Neuron (in vitro differentiated cells): ENCODE data around the gene ALG14.
"Not testable (repeated sequence)": the region's sequence is repeated elsewhere in the genome, so short reads cannot be mapped to it uniquely, and the experiment has no call there.

Source experiments
- H2AFZ ChIP-seq: one replicate; pipeline ENCODE4 v1.6.1; 2013; ENCODE audit warnings: low read depth, mild to moderate bottlenecking, inconsistent platforms, low read length, moderate library complexity
- H3K27me3 ChIP-seq: one replicate; pipeline ENCODE4 v1.6.1; 2013; ENCODE audit warnings: low read length; ENCODE audit not compliant: insufficient read depth
- H3K36me3 ChIP-seq: one replicate; pipeline ENCODE4 v1.6.1; 2013; ENCODE audit warnings: low read length; ENCODE audit not compliant: insufficient read depth
- H3K4me1 ChIP-seq: one replicate; pipeline ENCODE4 v1.6.1; 2013; ENCODE audit warnings: low read length; ENCODE audit not compliant: insufficient read depth
- H3K4me3 ChIP-seq: 2 replicates; pipeline ENCODE4 v1.5.1; 2013; ENCODE audit warnings: mild to moderate bottlenecking, low read length, moderate library complexity
- H3K9me3 ChIP-seq: one replicate; pipeline ENCODE4 v1.6.1; 2013; ENCODE audit warnings: low read length

The ALG14 gene

GRCh38 chr1:95097426-95097825, 24.7 kb upstream of the ALG14 start:
- Histone ChIP-seq H2AFZ (no peak overlapping the region), H3K4me1 (no peaks in the 10 kb centered on the region), H3K36me3 (no peaks in the 10 kb centered on the region), H3K9me3 (no peaks in the 10 kb centered on the region), H3K27me3 (no peaks in the 10 kb centered on the region), H3K4me3 (no peak overlapping the region)

- no peak overlapping the region for H2AFZ ChIP-seq
- H3K4me1 ChIP-seq, result no peaks in the 10 kb centered on the region
- H3K36me3 ChIP-seq, result no peaks in the 10 kb centered on the region
- H3K27me3 ChIP-seq, result no peaks in the 10 kb centered on the region
- H3K9me3 ChIP-seq, result no peaks in the 10 kb centered on the region
- no peak overlapping the region for H3K4me3 ChIP-seq
These were observed 23.6 kb upstream of the ALG14 start for GRCh38 chr1:95096218-95096841.

DNA sequence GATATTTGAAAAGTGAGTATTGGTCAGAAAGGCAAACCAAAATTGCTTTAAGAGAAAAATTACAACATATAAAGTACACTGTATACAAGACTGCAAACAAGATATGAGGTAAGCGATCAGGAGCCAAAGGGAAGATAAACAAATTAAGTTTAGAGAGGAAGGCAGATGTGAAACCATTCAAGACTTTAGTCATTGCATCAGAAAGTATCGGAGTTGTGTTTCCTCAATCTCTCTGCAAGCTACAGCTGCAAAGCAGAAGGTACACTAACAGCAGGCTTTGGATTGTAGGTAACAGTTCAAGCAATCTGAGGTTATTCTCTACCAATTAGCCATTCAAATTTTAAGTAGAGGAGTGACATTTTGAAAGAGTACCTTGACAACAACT, 23.1 kb upstream of the ALG14 start:
- H3K36me3 ChIP-seq, result no peaks in the 10 kb centered on the region
- no peaks in the 10 kb centered on the region for H3K4me1 ChIP-seq
- no peak overlapping the region for H2AFZ ChIP-seq
- no peaks in the 10 kb centered on the region for H3K27me3 ChIP-seq
- H3K9me3 ChIP-seq, result no peaks in the 10 kb centered on the region
- H3K4me3 ChIP-seq, result no peak overlapping the region

GRCh38 chr1:95094923-95095322, 22.2 kb upstream of the ALG14 start:
- Histone ChIP-seq H3K27me3 (no peaks in the 10 kb centered on the region), H3K4me1 (no peaks in the 10 kb centered on the region), H3K9me3 (peaks cover 2% of the 10 kb centered on the region), H2AFZ (no peak overlapping the region), H3K36me3 (no peaks in the 10 kb centered on the region), H3K4me3 (no peak overlapping the region)

GRCh38 chr1:95093296-95093695, 20.5 kb upstream of the ALG14 start:
- Histone ChIP-seq H3K4me1 (no peaks in the 10 kb centered on the region), H3K9me3 (peaks cover 2% of the 10 kb centered on the region), H2AFZ (no peak overlapping the region), H3K27me3 (no peaks in the 10 kb centered on the region), H3K36me3 (no peaks in the 10 kb centered on the region), H3K4me3 (no peak overlapping the region)

- not testable (repeated sequence) for H3K4me3 ChIP-seq, H3K4me1 ChIP-seq, H3K36me3 ChIP-seq, H2AFZ ChIP-seq, H3K9me3 ChIP-seq, H3K27me3 ChIP-seq
These were observed 20.1 kb upstream of the ALG14 start for GRCh38 chr1:95092891-95093290.

DNA sequence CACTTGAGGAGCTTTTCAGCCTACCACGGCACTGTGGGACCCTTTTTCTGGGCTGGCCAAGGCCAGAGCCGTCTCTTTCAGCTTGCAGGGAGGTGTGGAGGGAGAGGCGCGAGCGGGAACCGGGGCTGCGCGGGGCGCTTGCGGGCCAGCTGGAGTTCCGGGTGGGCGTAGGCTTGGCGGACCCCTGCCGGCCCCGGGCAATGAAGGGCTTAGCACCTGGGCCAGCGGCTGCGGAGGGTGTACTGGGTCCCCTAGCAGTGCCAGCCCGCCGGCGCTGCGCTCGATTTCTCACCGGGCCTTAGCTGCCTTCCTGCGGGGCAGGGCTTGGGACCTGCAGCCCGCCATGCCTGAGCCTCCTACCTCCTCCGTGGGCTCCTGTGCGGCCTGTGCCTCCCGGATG, 18.5 kb upstream of the ALG14 start:
- H2AFZ ChIP-seq, H3K4me1 ChIP-seq, H3K27me3 ChIP-seq, H3K4me3 ChIP-seq, H3K36me3 ChIP-seq, H3K9me3 ChIP-seq: not testable (repeated sequence)

GRCh38 chr1:95089650-95090287, 17.0 kb upstream of the ALG14 start:
- Histone ChIP-seq H3K4me1 (peaks cover 10% of the 10 kb centered on the region), H3K9me3 (peaks cover 2% of the 10 kb centered on the region), H3K27me3 (no peaks in the 10 kb centered on the region), H3K36me3 (no peaks in the 10 kb centered on the region), H2AFZ (no peak overlapping the region), H3K4me3 (no peak overlapping the region)

DNA sequence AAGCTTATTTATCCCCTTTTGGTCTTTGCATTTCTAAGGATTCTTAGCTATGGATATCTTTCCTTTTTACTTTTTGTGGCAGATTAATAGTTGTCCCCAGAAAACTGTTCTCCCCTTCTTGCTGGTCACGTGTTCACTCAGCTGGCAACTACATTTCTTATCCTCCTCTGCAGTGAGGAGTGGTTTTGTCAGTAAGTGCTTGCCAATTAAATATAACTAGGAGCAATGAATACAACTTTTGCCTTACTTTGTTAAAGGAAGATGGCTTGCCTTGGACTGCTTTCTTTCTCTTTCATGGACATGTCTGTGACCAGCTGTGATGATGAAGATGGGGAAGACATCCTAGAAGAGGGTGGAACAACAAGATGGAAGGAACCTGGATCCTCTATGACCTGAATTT, 15.6 kb upstream of the ALG14 start:
- Histone ChIP-seq H3K36me3 (no peaks in the 10 kb centered on the region), H3K4me1 (peaks cover 10% of the 10 kb centered on the region), H3K27me3 (no peaks in the 10 kb centered on the region)

DNA sequence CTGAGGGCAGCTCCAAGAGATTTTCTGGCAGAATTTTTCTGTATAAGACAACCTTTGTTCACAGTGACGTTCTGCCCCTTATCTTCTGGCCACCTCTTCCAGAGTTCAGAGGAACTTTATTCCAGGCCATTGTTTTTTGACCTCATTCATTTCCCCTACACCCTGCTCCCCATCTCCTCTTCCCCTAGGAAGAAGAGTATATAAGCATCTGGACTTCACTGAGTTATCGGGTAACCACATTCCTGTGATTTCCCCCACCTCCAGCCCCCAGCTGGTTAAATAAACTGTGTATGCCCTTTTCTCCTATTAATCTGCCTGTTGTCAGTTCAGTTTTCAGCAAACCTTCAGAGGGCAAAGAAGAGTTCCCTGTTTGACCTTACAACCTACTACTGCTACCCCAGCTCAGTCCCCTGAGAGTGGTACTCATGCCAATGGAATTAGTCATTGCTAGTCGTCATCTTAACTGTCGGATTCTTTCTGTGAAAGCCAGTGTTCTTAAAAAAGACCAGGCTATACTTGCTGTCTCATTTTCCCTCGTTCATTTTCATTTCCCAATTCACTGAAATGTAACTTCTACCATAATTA, 14.3 kb upstream of the ALG14 start:
- Histone ChIP-seq H3K4me1 (peaks cover 10% of the 10 kb centered on the region), H3K36me3 (no peaks in the 10 kb centered on the region), H2AFZ (no peak overlapping the region), H3K4me3 (no peak overlapping the region), H3K27me3 (no peaks in the 10 kb centered on the region), H3K9me3 (peaks cover 2% of the 10 kb centered on the region)

More for the DNA sequence above, 15.6 kb upstream of the ALG14 start:
- no peak overlapping the region for H2AFZ ChIP-seq
- H3K4me3 ChIP-seq, result no peak overlapping the region
- peaks cover 2% of the 10 kb centered on the region for H3K9me3 ChIP-seq

- H2AFZ ChIP-seq, result no peak overlapping the region
- H3K9me3 ChIP-seq, result peaks cover 2% of the 10 kb centered on the region
- no peak overlapping the region for H3K4me3 ChIP-seq
- peaks cover 10% of the 10 kb centered on the region for H3K4me1 ChIP-seq
- H3K27me3 ChIP-seq, result no peaks in the 10 kb centered on the region
- no peaks in the 10 kb centered on the region for H3K36me3 ChIP-seq
These were observed 12.6 kb upstream of the ALG14 start for GRCh38 chr1:95085376-95085775.

DNA sequence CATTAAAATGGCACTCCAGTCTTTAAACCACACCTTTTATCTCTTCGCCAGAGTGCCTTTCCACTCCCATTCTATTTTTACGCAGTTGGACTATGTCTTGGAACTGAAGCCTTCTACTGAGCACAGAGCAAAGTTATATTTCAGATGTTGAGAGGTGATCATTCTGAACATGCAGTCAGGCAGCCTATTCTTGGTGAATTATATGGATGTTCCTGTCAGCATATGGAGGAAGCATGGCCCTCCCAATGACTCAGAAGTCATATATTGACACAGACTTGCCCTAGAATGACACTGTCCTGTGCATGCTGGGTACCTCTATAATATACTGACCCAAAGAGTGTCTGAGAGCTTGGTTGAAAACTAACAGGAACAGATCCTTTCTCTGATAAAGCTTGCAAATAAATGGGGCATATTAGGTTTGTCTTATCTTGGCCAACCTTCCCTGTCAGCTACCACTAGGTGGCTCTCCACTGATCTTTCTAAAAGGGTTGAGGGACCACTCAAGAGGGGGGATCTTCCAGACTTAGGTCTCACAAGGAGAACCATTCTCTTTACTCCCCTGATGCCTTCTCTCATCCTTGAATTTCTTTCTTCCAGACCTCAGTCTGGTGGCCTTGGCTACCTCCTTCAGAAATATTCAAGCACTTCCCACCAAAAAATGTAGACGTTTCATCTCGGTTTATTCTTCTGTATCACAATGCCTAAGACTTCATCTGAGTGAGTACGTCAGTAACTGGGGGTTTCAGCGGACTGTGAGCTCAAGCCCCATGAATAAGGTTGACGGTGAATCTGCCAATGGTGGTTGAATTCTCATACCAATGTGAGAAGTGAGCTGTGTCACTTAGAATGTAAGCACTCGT, 11.8 kb upstream of the ALG14 start:
- H3K4me1 ChIP-seq, result peaks cover 10% of the 10 kb centered on the region
- H3K36me3 ChIP-seq, result no peaks in the 10 kb centered on the region
- H3K4me3 ChIP-seq, result no peak overlapping the region
- H3K9me3 ChIP-seq, result no peaks in the 10 kb centered on the region
- peaks cover 2% of the 10 kb centered on the region for H3K27me3 ChIP-seq
- no peak overlapping the region for H2AFZ ChIP-seq

GRCh38 chr1:95080879-95081278, 8.1 kb upstream of the ALG14 start:
- Histone ChIP-seq H3K4me1 (no peaks in the 10 kb centered on the region), H3K27me3 (peaks cover 2% of the 10 kb centered on the region), H2AFZ (no peak overlapping the region), H3K9me3 (no peaks in the 10 kb centered on the region), H3K4me3 (no peak overlapping the region), H3K36me3 (no peaks in the 10 kb centered on the region)
